Activated naive CD8-positive, alpha-beta T cell (primary cell): ENCODE measurements around the gene GMCL2.

Experiments used
- H3K27ac Mint-ChIP-seq: one replicate; pipeline ENCODE4 v1.8.0; 2021; ENCODE audit warnings: mixed read lengths
- H3K27me3 Mint-ChIP-seq: one replicate; pipeline ENCODE4 v1.8.0; 2021; ENCODE audit warnings: mixed read lengths
- H3K36me3 Mint-ChIP-seq: one replicate; pipeline ENCODE4 v1.8.0; 2021; ENCODE audit warnings: mixed read lengths
- H3K4me1 Mint-ChIP-seq: one replicate; pipeline ENCODE4 v1.8.0; 2021; ENCODE audit warnings: low read depth, mixed read lengths
- H3K4me3 Mint-ChIP-seq: one replicate; pipeline ENCODE4 v1.8.0; 2021; ENCODE audit warnings: mild to moderate bottlenecking, mixed read lengths
- H3K9me3 Mint-ChIP-seq: one replicate; pipeline ENCODE4 v1.8.0; 2021; ENCODE audit warnings: low read depth, mixed read lengths

Gene GMCL2

DNA sequence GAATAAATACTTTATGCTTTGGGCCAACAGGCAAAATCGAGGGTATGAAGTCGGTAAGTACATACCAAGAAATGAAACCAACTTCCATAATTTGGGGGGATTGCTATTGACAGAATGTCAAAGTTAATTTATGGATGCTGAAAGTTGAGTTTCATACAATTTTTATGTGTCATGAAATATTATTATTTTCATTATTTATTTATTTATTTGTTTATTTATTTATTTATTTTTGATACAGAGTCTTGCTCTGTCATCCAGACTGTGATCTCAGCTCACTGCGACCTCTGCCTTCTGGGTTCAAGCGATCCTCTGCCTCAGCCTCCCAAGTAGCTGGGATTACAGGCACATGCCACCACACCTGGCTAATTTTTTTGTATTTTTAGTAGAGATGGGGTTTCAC lies 4.5 kb upstream of the GMCL2 start:
- Mint-ChIP-seq H3K9me3 (no peaks in the 10 kb centered on the region), H3K4me1 (peaks cover 11% of the 10 kb centered on the region), H3K4me3 (no peak overlapping the region), H3K27me3 (peaks cover 7% of the 10 kb centered on the region), H3K27ac (no peak overlapping the region), H3K36me3 (peaks cover 3% of the 10 kb centered on the region)

DNA sequence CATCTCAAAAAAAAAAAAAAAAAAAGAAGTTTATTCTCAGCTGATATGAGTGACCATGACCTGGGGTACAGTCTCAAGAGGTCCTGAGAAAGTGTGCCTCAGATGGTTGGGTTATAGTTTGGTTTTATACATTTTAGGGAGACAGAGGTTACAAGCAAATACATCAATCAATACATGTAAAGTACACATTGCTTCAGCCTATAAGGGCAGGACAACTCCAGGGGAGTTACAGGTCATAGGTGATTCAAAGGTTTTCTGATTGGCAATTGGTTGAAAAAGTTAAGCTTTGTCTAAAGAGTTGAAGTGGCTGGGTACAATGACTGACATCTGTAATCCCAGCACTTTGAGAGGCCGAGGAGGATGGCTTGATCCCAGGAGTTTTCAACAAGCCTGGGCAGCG lies 2.3 kb upstream of the GMCL2 start:
- Mint-ChIP-seq H3K4me3 (no peak overlapping the region), H3K27ac (no peak overlapping the region), H3K36me3 (peaks cover 3% of the 10 kb centered on the region), H3K9me3 (no peaks in the 10 kb centered on the region), H3K4me1 (peaks cover 11% of the 10 kb centered on the region), H3K27me3 (peaks cover 7% of the 10 kb centered on the region)

DNA sequence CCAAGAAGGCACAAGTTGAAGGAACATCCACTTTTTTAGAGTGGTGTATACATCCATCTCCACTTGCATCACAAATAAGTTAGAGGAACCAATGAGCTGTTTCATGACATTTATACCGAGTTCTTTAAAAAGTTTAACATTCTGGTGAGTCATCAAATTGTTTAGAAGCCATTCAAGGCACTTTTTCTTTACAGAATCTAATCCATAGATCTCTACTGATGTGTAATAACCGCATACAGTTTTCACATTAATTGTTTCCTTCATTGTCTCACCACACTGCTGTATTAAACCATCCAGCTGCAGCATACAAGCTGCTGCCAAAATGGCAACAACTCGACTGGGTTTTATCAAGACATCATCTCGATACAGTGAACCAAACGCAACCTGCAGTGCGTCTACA lies 744 bp downstream of the GMCL2 start:
- Mint-ChIP-seq H3K27ac (no peak overlapping the region), H3K36me3 (no peaks in the 10 kb centered on the region), H3K27me3 (no peaks in the 10 kb centered on the region), H3K4me1 (peaks cover 7% of the 10 kb centered on the region), H3K9me3 (no peaks in the 10 kb centered on the region), H3K4me3 (no peak overlapping the region)

DNA sequence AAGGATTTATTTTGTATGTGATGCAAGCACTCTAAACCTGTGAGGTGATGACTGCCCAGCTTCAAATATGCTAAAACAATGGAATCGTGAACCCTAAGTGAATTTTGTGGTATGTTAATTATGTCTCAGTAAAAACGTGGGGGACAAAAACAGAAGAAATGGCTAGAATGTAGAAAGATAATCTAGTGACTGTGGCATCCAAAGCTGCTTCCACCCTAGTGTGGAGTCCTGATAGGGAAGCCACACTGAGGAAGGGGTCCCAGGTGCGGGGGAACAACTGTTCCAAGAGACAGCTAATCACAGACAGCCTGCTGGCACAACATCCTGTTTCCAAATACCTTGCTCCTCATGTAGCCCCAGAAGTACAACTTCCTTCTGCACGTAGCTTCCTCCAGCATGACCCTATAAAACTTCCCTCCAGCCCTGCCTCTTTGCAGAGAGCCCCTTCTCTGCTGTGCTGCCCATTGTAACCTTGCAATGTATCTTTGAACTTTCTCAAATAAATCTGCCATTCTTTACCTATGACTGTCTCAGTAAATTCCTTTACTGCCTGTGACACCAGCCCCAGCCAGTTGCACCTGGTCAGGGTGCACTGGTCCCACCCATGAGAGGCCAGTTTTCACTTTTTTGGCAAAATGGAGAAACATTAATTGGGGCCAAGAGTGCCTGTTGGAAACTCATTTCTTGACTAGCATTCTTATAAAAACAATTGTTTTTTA lies 4.9 kb downstream of the GMCL2 start:
- H3K4me1 Mint-ChIP-seq = peaks cover 7% of the 10 kb centered on the region
- no peaks in the 10 kb centered on the region for H3K9me3 Mint-ChIP-seq
- H3K27ac Mint-ChIP-seq = no peak overlapping the region
- H3K4me3 Mint-ChIP-seq = no peak overlapping the region
- no peaks in the 10 kb centered on the region for H3K27me3 Mint-ChIP-seq
- no peaks in the 10 kb centered on the region for H3K36me3 Mint-ChIP-seq

DNA sequence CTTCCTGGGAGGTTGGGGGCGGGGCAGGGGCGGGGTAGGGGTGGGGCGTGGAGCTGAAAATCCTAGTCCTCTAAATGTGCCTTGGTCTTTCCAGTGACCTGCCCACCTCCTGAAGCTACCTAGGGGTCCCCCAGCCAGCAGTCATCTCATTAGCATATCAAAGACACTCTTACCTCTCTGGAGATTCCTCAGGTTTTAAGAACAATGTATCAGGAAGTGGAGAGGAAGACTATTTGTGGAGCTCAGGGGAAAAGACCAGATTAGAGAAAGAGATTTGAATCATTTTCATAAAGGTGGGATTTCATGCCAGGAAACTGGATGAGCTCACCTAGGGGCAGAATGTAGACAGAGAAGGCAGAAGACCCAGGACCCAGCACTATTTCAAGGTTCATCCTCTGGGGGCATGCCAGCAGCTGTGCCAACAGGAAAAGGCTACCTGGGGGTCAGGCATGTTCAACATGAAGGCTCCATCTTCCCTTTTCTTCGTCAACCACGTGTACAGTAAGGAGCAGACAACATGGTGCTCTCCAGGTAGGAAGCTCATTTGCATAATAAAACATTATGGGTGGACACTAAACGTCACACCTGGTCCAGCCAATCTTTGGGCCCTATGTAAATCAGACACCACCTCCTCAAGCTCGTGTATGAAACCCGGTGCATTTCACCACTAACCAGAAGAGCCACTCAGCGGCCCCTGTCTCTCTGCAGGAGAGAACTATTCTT lies 6.9 kb downstream of the GMCL2 start:
- Mint-ChIP-seq H3K27ac (no peak overlapping the region), H3K27me3 (no peaks in the 10 kb centered on the region), H3K36me3 (no peaks in the 10 kb centered on the region), H3K9me3 (no peaks in the 10 kb centered on the region), H3K4me3 (no peak overlapping the region), H3K4me1 (peaks cover 7% of the 10 kb centered on the region)

DNA sequence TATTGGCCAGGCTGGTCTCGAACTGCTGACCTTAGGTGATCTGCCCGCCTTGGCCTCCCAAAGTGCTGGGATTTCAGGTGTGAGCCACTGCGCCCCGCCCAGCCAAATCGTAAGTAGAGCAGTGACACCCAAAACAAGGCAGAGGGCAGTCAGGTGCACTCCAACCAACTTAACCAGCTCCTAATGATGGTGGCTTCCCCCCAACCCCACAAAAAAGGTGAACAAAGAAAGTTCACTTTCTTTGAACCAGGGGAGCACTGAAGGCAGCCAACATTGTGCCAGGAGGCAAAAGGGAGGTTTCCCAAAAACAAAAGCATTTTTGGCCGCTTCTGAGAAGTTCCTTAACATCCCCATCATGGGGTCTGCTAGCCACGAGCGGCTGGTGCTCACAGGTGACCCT lies 9.6 kb downstream of the GMCL2 start:
- Mint-ChIP-seq H3K27ac (no peak overlapping the region), H3K4me3 (no peak overlapping the region), H3K36me3 (no peaks in the 10 kb centered on the region), H3K4me1 (peaks cover 6% of the 10 kb centered on the region), H3K9me3 (no peaks in the 10 kb centered on the region), H3K27me3 (no peaks in the 10 kb centered on the region)

DNA sequence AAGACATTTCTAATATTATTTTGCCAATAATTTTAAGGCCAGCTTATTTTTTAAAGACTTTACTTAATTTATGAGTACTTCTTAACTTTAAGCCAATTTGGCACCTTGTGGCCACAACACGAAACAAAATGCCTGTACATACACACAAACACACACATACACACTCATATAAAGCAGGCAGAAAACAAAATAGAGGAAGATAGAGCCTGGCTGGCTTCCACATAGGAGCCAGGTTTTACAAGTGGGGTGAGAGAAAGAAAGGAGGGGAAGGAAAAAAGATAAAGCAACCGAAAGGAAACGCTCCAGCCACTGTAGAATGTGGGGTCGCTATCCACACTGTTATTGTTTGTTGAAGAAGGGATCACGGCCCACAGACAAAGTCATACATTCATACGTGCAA lies 10.4 kb downstream of the GMCL2 start:
- H3K9me3 Mint-ChIP-seq = no peaks in the 10 kb centered on the region
- H3K27ac Mint-ChIP-seq = no peak overlapping the region
- no peaks in the 10 kb centered on the region for H3K4me1 Mint-ChIP-seq
- no peak overlapping the region for H3K4me3 Mint-ChIP-seq
- H3K36me3 Mint-ChIP-seq = no peaks in the 10 kb centered on the region
- no peaks in the 10 kb centered on the region for H3K27me3 Mint-ChIP-seq

DNA sequence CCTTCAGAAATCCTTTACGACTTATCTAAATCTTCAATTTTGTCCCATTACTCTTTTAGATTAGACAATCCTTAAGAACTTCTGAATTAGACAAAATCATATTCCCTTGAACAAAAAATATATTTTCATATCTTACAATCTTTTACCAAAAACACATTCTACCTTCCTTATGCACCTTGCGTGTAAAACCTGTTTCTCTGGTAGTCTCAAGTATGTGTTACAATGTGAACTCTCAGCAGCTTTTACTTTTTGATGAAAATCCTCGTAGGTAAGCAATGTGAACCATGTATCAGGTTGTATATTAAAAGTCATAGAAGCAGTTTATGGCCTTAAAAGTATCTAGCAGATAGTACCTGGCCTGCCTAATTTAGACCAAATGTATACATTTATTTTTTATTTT lies 12.7 kb downstream of the GMCL2 start:
- no peaks in the 10 kb centered on the region for H3K27me3 Mint-ChIP-seq
- no peaks in the 10 kb centered on the region for H3K36me3 Mint-ChIP-seq
- H3K9me3 Mint-ChIP-seq = no peaks in the 10 kb centered on the region
- H3K27ac Mint-ChIP-seq = no peak overlapping the region
- H3K4me3 Mint-ChIP-seq = no peak overlapping the region
- H3K4me1 Mint-ChIP-seq = no peaks in the 10 kb centered on the region

DNA sequence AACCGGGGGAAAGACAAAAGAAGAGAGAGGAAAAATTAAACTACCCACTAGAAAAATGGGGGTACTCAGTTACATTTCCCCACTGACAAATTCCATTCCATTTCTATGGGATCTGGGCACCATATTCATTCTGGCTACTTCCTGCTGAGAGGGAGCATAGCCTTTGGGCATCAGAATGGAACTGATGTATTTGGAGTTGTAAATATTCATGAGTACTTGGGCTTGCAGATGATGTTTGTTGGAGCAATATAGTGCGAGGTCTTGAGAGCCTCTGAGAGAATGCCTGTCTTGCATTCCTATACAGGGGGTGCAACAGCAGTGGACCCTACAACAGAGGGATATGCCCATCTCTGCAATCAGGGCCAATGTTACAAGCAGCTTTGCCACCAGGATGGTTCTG lies 16.7 kb downstream of the GMCL2 start:
- Mint-ChIP-seq H3K4me1 (no peaks in the 10 kb centered on the region), H3K27me3 (no peaks in the 10 kb centered on the region), H3K9me3 (no peaks in the 10 kb centered on the region), H3K27ac (no peak overlapping the region), H3K36me3 (no peaks in the 10 kb centered on the region), H3K4me3 (no peak overlapping the region)

DNA sequence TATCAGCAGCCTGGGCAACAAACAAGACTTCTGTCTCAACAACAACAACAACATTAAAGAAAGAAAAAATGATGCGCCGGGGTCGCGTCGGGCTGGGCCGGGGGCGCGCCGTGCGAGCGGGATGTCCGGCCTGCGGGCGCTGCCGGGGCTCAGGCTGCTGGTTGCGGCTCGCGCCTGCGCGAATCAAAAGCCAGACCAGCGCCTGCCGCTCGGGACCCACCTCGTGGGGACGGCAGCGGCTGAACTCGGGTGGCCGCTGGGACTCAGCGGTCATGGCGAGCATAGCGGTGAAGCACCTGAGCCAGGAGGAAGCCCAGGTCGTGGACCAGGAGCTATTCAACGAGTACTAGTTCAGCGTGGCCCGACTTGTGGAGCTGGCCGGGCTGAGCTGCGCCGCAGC lies 21.6 kb downstream of the GMCL2 start:
- Mint-ChIP-seq H3K9me3 (no peaks in the 10 kb centered on the region), H3K27ac (no peak overlapping the region), H3K27me3 (no peaks in the 10 kb centered on the region), H3K4me1 (peaks cover 5% of the 10 kb centered on the region), H3K4me3 (no peak overlapping the region), H3K36me3 (no peaks in the 10 kb centered on the region)

DNA sequence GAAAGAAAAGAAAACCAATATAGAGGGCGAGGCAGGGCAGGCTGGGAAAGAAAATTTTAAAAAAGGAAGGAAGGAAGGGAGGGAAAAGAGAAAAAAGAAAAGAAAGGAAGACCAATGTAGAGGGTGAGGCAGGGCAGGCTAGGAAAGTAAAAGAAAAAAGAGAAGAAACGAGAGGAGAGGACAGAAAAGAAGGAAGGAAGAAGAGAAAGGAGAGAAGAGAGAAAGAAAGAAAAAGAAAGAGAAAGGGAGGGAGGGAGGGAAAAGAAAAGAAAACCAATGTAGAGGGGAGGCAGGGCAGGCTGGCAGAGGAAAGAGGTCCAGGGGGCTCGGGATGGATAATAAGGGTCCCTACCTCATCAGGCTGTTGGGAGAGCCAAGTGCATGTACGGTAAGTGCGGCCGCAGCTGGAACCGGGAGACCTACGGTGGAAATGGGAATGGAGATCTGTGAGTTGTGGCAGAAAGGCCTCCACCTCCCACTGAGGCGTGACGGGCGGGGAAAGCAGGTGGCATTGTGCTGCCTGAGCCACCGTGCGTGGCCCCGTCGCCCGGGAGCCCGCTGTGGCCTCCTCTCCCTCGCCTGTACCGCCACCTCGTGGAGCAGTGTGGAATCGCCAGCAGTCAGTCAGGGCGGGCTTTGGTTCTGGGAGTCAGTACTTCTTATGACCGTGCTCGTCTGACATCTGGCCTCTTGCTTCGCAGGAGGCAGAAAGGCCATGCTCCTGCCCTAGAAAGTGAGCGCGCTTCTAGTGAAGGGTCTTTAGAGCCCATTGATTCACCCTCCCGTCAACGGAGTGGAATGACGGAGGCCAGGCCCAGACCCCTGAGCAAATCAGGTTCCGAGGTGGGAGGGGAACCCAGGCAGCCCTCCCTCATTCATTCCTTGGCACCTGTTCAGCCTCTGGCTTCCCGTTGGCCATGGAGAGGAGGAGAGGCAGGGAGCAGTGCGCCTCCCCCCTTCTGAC lies 23.1 kb downstream of the GMCL2 start:
- H3K9me3 Mint-ChIP-seq = no peaks in the 10 kb centered on the region
- no peak overlapping the region for H3K27ac Mint-ChIP-seq

DNA sequence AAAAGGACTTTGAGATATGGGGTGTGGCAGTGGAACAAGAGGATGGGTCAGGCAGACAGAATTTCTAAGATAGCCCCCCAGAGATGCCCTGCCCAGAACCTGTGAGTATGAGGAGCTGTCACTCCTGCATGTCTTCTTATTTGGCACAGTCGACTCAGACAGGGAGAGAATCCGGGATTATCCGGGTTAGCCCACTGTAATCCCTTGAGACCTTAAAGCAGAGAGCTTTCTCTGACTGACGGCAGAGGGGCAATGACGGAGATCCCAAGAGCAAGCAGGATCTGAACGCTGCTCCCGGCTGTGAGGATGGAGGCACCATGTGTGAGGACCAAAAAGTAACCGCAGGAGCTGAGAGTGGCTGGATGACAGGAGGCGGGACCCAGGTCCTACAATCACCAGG lies 24.7 kb downstream of the GMCL2 start:
- H3K9me3 Mint-ChIP-seq = no peaks in the 10 kb centered on the region
- H3K4me1 Mint-ChIP-seq = peaks cover 5% of the 10 kb centered on the region
- H3K36me3 Mint-ChIP-seq = no peaks in the 10 kb centered on the region
- H3K27me3 Mint-ChIP-seq = no peaks in the 10 kb centered on the region
- no peak overlapping the region for H3K27ac Mint-ChIP-seq
- no peak overlapping the region for H3K4me3 Mint-ChIP-seq

More for the DNA sequence above, 23.1 kb downstream of the GMCL2 start:
- Mint-ChIP-seq H3K4me3 (no peak overlapping the region), H3K36me3 (no peaks in the 10 kb centered on the region), H3K27me3 (no peaks in the 10 kb centered on the region), H3K4me1 (peaks cover 5% of the 10 kb centered on the region)

DNA sequence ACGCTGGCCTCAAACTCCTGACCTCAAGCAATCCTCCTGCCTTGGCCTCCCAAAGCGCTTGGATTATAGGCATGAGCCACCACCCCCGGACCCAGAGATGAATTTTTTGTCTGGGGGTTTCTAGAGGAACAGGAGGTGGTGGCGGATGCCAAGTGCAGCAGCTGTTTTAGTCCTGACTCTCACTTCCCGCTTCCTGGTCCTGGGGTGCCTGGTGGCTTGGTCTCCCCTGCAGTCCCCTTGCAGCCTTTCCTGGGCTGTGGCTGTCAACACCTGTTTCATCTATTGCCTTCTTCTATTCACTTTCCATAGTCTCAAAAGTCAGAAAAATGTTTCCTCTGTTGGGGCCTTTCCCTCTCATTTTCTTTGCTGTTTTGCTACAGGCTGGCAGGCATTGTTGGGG lies 27.0 kb downstream of the GMCL2 start:
- Mint-ChIP-seq H3K27me3 (no peaks in the 10 kb centered on the region), H3K4me3 (no peak overlapping the region), H3K4me1 (peaks cover 5% of the 10 kb centered on the region), H3K36me3 (no peaks in the 10 kb centered on the region), H3K27ac (no peak overlapping the region), H3K9me3 (no peaks in the 10 kb centered on the region)

DNA sequence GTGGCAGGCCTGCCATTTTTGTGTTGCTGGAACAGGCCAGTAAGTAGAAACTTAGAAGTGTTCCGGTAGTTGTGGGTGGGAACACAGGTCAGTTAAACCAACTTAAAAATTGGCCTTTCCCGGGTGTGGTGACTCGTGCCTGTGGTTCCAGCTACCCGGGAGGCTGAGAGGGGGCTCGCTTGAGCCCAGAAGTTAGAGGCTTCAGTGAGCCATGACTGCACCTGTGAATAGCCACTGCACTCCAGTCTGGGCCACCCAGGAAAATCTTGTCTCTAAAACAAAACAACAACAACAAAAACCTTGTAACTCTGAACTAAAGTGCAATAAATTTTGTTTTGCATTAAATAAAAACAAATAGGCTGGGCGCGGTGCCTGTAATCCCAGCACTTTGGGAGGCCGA lies 32.1 kb downstream of the GMCL2 start:
- Mint-ChIP-seq H3K27me3 (no peaks in the 10 kb centered on the region), H3K27ac (no peak overlapping the region), H3K4me3 (no peak overlapping the region), H3K9me3 (no peaks in the 10 kb centered on the region), H3K36me3 (peaks cover 4% of the 10 kb centered on the region), H3K4me1 (peaks cover 34% of the 10 kb centered on the region)
